Measurements from ENCODE around the gene NCBP2L. TPM values are rescaled to one million over a fixed set of nuclear protein-coding genes. Genes with fewer than 3 reads are reported as not detected.

The NCBP2L gene
- total RNA-seq (not detected), polyA plus RNA-seq (under 1 TPM in 2 of 3 donors, not detected in 1; 0.17 to 0.21 TPM), total RNA-seq (0 to 0.09 (median 0) reads per million in 6 experiments)

GRCh38 chrX:107777536-107777832, at the start of gene NCBP2L:
NCBP2L (plus strand) TSS chrX:107777733; CDS start chrX:107794221, 16,488 bp downstream.
- peak within 1 kb of the TSS; percentile 65 to 98 (median 96) for H3K27ac Mint-ChIP-seq
- no peak for DNase-seq
- POLR2A ChIA-PET: interaction anchor here (0.8 to 4.6 kb wide), 10 partner anchors 36 to 778 kb away, joined by 3 to 90 read pairs (median 6); partner anchors contain the start of gene MID2
- H3K27me3 Mint-ChIP-seq: no peaks in the 10 kb centered on the region
- H3K4me3 Mint-ChIP-seq: peak within 1 kb of the TSS; percentile 86 to 96 (median 89)
- H3K36me3 Mint-ChIP-seq: peaks cover 0 to 2% (median 0%) of the 10 kb centered on the region in 3 donors
- no peaks in the 10 kb centered on the region for H3K9me3 Mint-ChIP-seq
- H3K4me1 Mint-ChIP-seq: peaks cover 13 to 21% (median 20%) of the 10 kb centered on the region in 4 donors
- ATAC-seq: no peak

GRCh38 chrX:107728371-107729099, 49.0 kb upstream of the NCBP2L start:
- DNase-seq: no peak
- POLR2A ChIA-PET: interaction anchor here (0.9 to 1.7 kb wide), 3 partner anchors 11 to 47 kb away, joined by 3 to 7 read pairs (median 5); no protein-coding TSS in a partner anchor
- Mint-ChIP-seq H3K4me1 (peaks cover 1 to 18% (median 9%) of the 10 kb centered on the region in 4 donors), H3K27me3 (no peaks in the 10 kb centered on the region), H3K36me3 (peaks cover 0 to 5% (median 0%) of the 10 kb centered on the region in 3 donors), H3K27ac (peak overlapping the region in 3 of 10 donors; percentile 19 to 75 (median 48)), H3K9me3 (no peaks in the 10 kb centered on the region), H3K4me3 (no peak overlapping the region)
- ATAC-seq: no peak

DNA sequence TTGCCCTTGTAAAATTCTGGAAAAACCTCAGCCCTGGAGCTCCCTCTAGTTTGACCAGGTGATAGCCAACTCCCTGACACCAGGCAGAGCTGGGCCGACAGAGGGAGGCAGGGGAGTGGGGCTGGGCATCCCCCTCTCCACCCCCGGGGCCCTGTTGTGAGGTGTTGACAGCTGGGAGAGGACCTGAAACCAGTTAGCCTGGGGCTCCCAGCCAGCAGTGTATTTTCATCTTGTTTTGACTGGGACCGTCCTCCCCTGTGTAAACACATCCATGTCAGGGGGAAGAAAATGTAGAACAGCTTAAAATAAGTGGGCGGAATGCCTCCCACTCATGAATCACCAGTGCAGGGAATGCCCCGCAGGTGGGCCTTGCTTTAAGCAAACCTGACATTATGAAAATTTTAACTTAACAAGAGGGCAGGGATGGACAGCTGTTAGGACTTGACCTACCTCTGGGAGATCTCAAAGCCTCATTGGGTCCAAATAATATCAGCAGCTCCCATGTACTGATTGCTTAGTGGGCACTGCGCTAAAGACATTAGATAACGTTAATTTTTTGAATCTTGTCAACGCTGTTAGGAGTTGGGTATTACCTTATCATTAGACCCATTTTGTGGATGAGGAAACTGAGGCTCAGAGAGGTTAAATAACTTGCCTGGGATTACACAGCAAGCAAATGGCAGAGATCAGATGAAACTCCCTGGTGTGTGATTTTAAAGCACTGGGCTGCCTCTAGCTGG, 47.8 kb upstream of the NCBP2L start:
- POLR2A ChIA-PET: interaction anchor here (0.9 to 1.7 kb wide), 4 partner anchors 9 to 57 kb away, joined by 3 to 7 read pairs (median 4); no protein-coding TSS in a partner anchor
- DNase-seq: no peak
- no peak for ATAC-seq
- no peaks in the 10 kb centered on the region for H3K9me3 Mint-ChIP-seq
- peaks cover 0 to 5% (median 0%) of the 10 kb centered on the region in 3 donors for H3K36me3 Mint-ChIP-seq
- H3K4me1 Mint-ChIP-seq: peaks cover 1 to 10% (median 6%) of the 10 kb centered on the region in 4 donors
- H3K4me3 Mint-ChIP-seq: no peak overlapping the region
- no peaks in the 10 kb centered on the region for H3K27me3 Mint-ChIP-seq
- no peak overlapping the region for H3K27ac Mint-ChIP-seq

DNA sequence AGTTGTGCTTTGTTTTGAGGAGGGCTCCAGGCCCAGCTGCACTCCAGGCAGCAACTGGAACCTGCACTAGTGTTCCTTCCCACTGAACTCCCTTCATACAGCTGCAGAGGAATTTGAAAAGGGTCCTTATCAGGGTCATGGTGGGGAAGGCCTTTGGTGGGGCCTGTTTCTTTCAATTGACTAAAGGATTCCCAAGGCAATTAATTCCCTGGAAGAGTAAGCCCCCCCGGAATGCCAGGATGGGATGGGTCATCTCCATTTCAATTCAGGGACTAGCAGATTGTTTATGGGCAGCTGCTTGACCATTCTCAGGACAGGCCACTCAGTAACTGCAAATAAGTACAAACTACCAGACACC, 47.3 kb upstream of the NCBP2L start:
- DNase-seq: no peak
- no peak for ATAC-seq
- H3K27ac Mint-ChIP-seq: peak overlapping the region in 1 of 10 donors; percentile 34
- H3K36me3 Mint-ChIP-seq: peaks cover 0 to 5% (median 0%) of the 10 kb centered on the region in 3 donors
- H3K27me3 Mint-ChIP-seq: no peaks in the 10 kb centered on the region
- no peak overlapping the region for H3K4me3 Mint-ChIP-seq
- H3K9me3 Mint-ChIP-seq: no peaks in the 10 kb centered on the region
- H3K4me1 Mint-ChIP-seq: peaks cover 1 to 8% (median 6%) of the 10 kb centered on the region in 4 donors
- POLR2A ChIA-PET: interaction anchor here (1.0 kb wide), 1 partner anchor 58 kb away, joined by 3 read pairs; no protein-coding TSS in a partner anchor

- H3K27ac Mint-ChIP-seq: peak overlapping the region in 3 of 10 donors; percentile 12 to 60 (median 19)
- DNase-seq (no peak), ATAC-seq (no peak)
- H3K36me3 Mint-ChIP-seq: peaks cover 0 to 5% (median 0%) of the 10 kb centered on the region in 3 donors
- no peaks in the 10 kb centered on the region for H3K9me3 Mint-ChIP-seq
- no peaks in the 10 kb centered on the region for H3K27me3 Mint-ChIP-seq
- POLR2A ChIA-PET: interaction anchor here (0.9 to 3.5 kb wide), 3 partner anchors 11 to 73 kb away, joined by 3 to 11 read pairs (median 3); no protein-coding TSS in a partner anchor
- peaks cover 1 to 12% (median 6%) of the 10 kb centered on the region in 4 donors for H3K4me1 Mint-ChIP-seq
- H3K4me3 Mint-ChIP-seq: no peak overlapping the region
These were observed 46.4 kb upstream of the NCBP2L start for GRCh38 chrX:107730991-107731766.

DNA sequence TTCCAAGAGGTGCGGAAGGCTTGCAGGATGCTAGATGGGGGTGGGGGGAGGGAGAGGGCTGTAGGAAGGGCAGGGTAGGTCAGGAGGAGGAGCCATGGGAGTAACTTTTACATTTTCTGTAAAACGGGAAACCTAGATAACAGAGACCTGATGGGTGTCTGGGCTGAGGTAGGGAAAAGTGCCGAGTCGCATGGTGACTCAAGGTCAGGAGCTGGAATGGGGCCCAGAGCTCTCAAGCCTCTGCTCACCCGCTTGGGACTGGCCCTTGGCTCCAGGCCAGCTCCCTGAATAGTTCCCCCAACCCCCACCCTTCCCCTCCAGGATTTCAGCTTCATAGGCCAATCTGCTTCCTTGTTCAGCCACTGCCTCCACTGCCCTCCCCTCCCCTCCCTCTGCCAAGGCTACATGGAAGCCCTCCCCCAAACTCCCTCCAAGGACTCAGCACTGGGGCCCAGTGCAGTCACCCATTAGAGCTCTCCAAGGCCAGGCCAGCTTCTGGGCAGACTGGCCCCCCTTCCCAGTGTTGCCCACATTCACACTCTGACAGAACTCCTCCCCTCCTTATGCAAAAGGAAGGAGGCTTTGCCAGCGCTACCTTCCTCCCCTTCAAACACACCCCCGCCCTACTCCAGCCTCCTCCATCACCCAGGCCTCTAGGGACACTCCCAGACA, 45.6 kb upstream of the NCBP2L start:
- DNase-seq (no peak), ATAC-seq (no peak)
- POLR2A ChIA-PET: interaction anchor here (0.7 to 3.5 kb wide), 4 partner anchors 10 to 74 kb away, joined by 3 to 11 read pairs (median 3); no protein-coding TSS in a partner anchor
- no peak overlapping the region for H3K4me3 Mint-ChIP-seq
- H3K27ac Mint-ChIP-seq: peak overlapping the region in 1 of 10 donors; percentile 7
- peaks cover 0 to 5% (median 0%) of the 10 kb centered on the region in 3 donors for H3K36me3 Mint-ChIP-seq
- peaks cover 1 to 12% (median 6%) of the 10 kb centered on the region in 4 donors for H3K4me1 Mint-ChIP-seq
- no peaks in the 10 kb centered on the region for H3K27me3 Mint-ChIP-seq
- H3K9me3 Mint-ChIP-seq: no peaks in the 10 kb centered on the region

DNA sequence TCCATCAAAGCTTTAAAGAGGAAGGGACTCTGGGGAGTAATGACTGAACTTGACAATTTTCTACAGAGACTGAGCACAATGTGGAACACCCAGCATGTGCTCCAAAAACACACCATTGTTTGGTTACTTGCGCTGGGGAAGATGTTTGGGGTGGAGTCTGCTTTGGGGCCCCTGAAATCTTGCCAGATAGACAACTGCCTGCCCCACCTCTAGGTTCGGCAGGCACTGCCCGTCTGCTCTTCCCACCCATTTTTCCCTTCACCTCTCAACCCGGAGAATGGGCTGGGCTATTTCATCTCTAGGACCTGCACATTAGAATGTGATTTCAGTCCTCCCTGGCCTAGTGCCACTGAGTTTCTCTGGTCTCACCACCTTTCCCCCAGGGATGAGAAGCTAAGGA, 43.8 kb upstream of the NCBP2L start:
- Mint-ChIP-seq H3K4me1 (peaks cover 1 to 14% (median 6%) of the 10 kb centered on the region in 4 donors), H3K4me3 (no peak overlapping the region), H3K27ac (peak overlapping the region in 2 of 10 donors; percentile 51 to 55), H3K9me3 (no peaks in the 10 kb centered on the region), H3K27me3 (no peaks in the 10 kb centered on the region), H3K36me3 (peaks cover 0 to 5% (median 0%) of the 10 kb centered on the region in 3 donors)
- POLR2A ChIA-PET: interaction anchor here (1.2 to 3.5 kb wide), 2 partner anchors 8 to 18 kb away, joined by 3 to 11 read pairs; no protein-coding TSS in a partner anchor
- DNase-seq (no peak), ATAC-seq (no peak)

GRCh38 chrX:107734646-107735045, 42.9 kb upstream of the NCBP2L start:
- no peak overlapping the region for H3K4me3 Mint-ChIP-seq
- ATAC-seq: no peak
- DNase-seq: no peak
- H3K27me3 Mint-ChIP-seq: no peaks in the 10 kb centered on the region
- peaks cover 0 to 5% (median 0%) of the 10 kb centered on the region in 3 donors for H3K36me3 Mint-ChIP-seq
- peaks cover 7 to 23% (median 11%) of the 10 kb centered on the region in 4 donors for H3K4me1 Mint-ChIP-seq
- peak overlapping the region in 1 of 10 donors; percentile 73 for H3K27ac Mint-ChIP-seq
- POLR2A ChIA-PET: interaction anchor here (1.2 kb wide), 1 partner anchor 19 kb away, joined by 3 read pairs; no protein-coding TSS in a partner anchor
- no peaks in the 10 kb centered on the region for H3K9me3 Mint-ChIP-seq

GRCh38 chrX:107736781-107737531, 40.6 kb upstream of the NCBP2L start:
- no peak for ATAC-seq
- peaks cover 0 to 5% (median under 1%) of the 10 kb centered on the region in 3 donors for H3K36me3 Mint-ChIP-seq
- POLR2A ChIA-PET: interaction anchor here (1.5 to 1.7 kb wide), 3 partner anchors 13 to 61 kb away, joined by 3 to 5 read pairs (median 5); no protein-coding TSS in a partner anchor
- H3K9me3 Mint-ChIP-seq: peaks cover 0 to 1% (median 0%) of the 10 kb centered on the region in 9 donors
- no peak overlapping the region for H3K4me3 Mint-ChIP-seq
- peaks cover 14 to 43% (median 33%) of the 10 kb centered on the region in 4 donors for H3K4me1 Mint-ChIP-seq
- DNase-seq: no peak
- peaks cover 0 to under 1% (median 0%) of the 10 kb centered on the region in 5 donors for H3K27me3 Mint-ChIP-seq
- peak overlapping the region in 2 of 10 donors; percentile 40 to 74 for H3K27ac Mint-ChIP-seq

DNA sequence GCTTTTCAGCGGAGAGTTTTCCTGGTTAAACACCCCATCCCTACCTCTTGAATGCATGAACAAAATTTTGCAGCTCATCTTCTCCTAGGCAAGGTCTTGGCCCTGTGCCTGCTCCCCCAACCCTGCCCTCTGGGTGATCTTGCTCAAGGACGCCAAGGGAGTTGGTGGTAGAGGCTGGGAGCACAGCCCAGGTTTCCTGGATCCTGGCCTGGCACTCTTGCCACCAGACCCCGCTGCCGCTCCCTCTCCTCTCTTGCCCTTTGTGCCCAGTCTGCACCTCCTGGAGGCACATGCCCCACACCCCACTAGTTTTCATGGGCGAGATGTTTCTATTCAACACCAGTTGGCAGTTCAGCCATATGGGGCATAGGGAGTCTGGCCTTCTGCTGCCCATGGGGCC, 39.3 kb upstream of the NCBP2L start:
- H3K9me3 Mint-ChIP-seq: peaks cover 0 to 7% (median 0%) of the 10 kb centered on the region in 9 donors
- DNase-seq (no peak), ATAC-seq (no peak)
- H3K27me3 Mint-ChIP-seq: peaks cover 0 to 4% (median 0%) of the 10 kb centered on the region in 5 donors
- peak overlapping the region in 2 of 10 donors; percentile 41 to 46 for H3K27ac Mint-ChIP-seq
- peaks cover 0 to 3% (median 2%) of the 10 kb centered on the region in 3 donors for H3K36me3 Mint-ChIP-seq
- no peak overlapping the region for H3K4me3 Mint-ChIP-seq
- peaks cover 14 to 51% (median 40%) of the 10 kb centered on the region in 4 donors for H3K4me1 Mint-ChIP-seq
- POLR2A ChIA-PET: interaction anchor here (0.9 to 6.1 kb wide), 7 partner anchors 10 to 65 kb away, joined by 3 to 56 read pairs (median 5); partner anchors contain the start of genes NCBP2L and TSC22D3

Data from naive thymus-derived CD8-positive, alpha-beta T cell (primary cell).